IMR-90 (cell line): ENCODE measurements around the gene LRRK2. TPM values are rescaled to one million over a fixed set of nuclear protein-coding genes. Genes with fewer than 3 reads are reported as not detected.

Experiments used
- ATAC-seq: fragments of 200-7000 bp; cut with Tn5 transposase; 2 replicates; pipeline ENCODE4 v1.9.1; 2020; ENCODE audit warnings: low read depth, mild to moderate bottlenecking, moderate library complexity
- BruUV-seq: library from RNA; stranded (reverse); fragments of 400-500 nt; replicated peaks from 2 replicates; lab custom pipeline; 2021; lab: Mats Ljungman, UMichigan
- CTCF ChIA-PET: fragments of 300-600 bp; formaldehyde crosslinking; extraction: SDS; loops from one replicate; lab custom pipeline; 2021; ENCODE audit warnings: antibody characterized with exemption; lab: Yijun Ruan, JAX
- POLR2A ChIA-PET: fragments of 300-600 bp; sonication (Branson Sonifier 250); formaldehyde crosslinking; loops from one replicate; lab custom pipeline; 2022; ENCODE audit warnings: antibody characterized with exemption; ENCODE audit not compliant: unreplicated experiment; lab: Charles Lee
- DNase-seq: peaks from one replicate; pipeline ENCODE4 v3.0.0; 2013
- H2AFZ ChIP-seq: replicated peaks from 2 replicates; pipeline ENCODE3; 2013; ENCODE audit warnings: low read length, mild to moderate bottlenecking; ENCODE audit not compliant: poor library complexity
- H2AK5ac ChIP-seq: 2 replicates; pipeline ENCODE4 v1.6.1; 2013; ENCODE audit warnings: low read depth, low read length, inconsistent platforms
- H2AK9ac ChIP-seq: replicated peaks from 2 replicates; pipeline ENCODE3; 2013; ENCODE audit warnings: mild to moderate bottlenecking, low read depth, low read length, moderate library complexity; ENCODE audit not compliant: poor library complexity
- H2BK120ac ChIP-seq: 2 replicates; pipeline ENCODE4 v1.6.1; 2013; ENCODE audit warnings: low read depth, low read length, inconsistent platforms
- H2BK15ac ChIP-seq: 3 replicates; pipeline ENCODE4 v1.6.1; 2013; ENCODE audit warnings: low read depth, low read length, inconsistent platforms
- H2BK20ac ChIP-seq: 2 replicates; pipeline ENCODE4 v1.6.1; 2013; ENCODE audit warnings: low read depth, mild to moderate bottlenecking, inconsistent platforms, low read length, moderate library complexity
- H2BK5ac ChIP-seq: 2 replicates; pipeline ENCODE4 v1.6.1; 2013; ENCODE audit warnings: mild to moderate bottlenecking, low read depth, low read length, inconsistent platforms; ENCODE audit not compliant: poor library complexity, severe bottlenecking
- H3K14ac ChIP-seq: replicated peaks from 2 replicates; pipeline ENCODE4 v1.6.1; 2013; ENCODE audit warnings: low read depth, low read length, inconsistent platforms
- H3K18ac ChIP-seq: 2 replicates; pipeline ENCODE4 v1.6.1; 2013; ENCODE audit warnings: low read depth, low read length, control low read depth
- H3K23ac ChIP-seq: 2 replicates; pipeline ENCODE4 v1.6.1; 2013; ENCODE audit warnings: low read depth, low read length, inconsistent platforms
- H3K27ac ChIP-seq: 2 replicates; pipeline ENCODE4 v1.5.1; 2013; ENCODE audit warnings: mild to moderate bottlenecking, control low read depth, low read length; ENCODE audit not compliant: insufficient read depth
- H3K27me3 ChIP-seq: 2 replicates; pipeline ENCODE4 v1.6.1; 2013; ENCODE audit warnings: low read length; ENCODE audit not compliant: control insufficient read depth, insufficient read depth
- H3K36me3 ChIP-seq: 2 replicates; pipeline ENCODE4 v1.6.1; 2013; ENCODE audit warnings: low read length, mixed read lengths; ENCODE audit not compliant: control insufficient read depth, insufficient read depth
- H3K4ac ChIP-seq: 2 replicates; pipeline ENCODE4 v1.6.1; 2013; ENCODE audit warnings: low read depth, low read length, inconsistent platforms
- H3K4me1 ChIP-seq: 2 replicates; pipeline ENCODE4 v1.6.1; 2013; ENCODE audit warnings: low read length, mixed read lengths; ENCODE audit not compliant: control insufficient read depth, insufficient read depth
- H3K4me2 ChIP-seq: 2 replicates; pipeline ENCODE4 v1.6.1; 2013; ENCODE audit warnings: low read depth, mild to moderate bottlenecking, control low read depth, low read length, moderate library complexity
- H3K4me3 ChIP-seq: 2 replicates; pipeline ENCODE4 v1.5.1; 2013; ENCODE audit warnings: low read depth, mild to moderate bottlenecking, control low read depth, low read length, moderate library complexity; ENCODE audit not compliant: insufficient read depth
- H3K56ac ChIP-seq: 2 replicates; pipeline ENCODE4 v1.6.1; 2013; ENCODE audit warnings: low read length, inconsistent platforms; ENCODE audit not compliant: insufficient read depth; ENCODE audit errors: extremely low read depth
- H3K79me1 ChIP-seq, 2 experiments: 2 replicates each; pipeline ENCODE4 v1.6.1; 2013; ENCODE audit warnings: low read length in 2 of 2, inconsistent platforms in 1 of 2, low read depth in 1 of 2
- H3K9ac ChIP-seq: 2 replicates; pipeline ENCODE4 v1.6.1; 2013; ENCODE audit warnings: low read depth, low read length, control low read depth
- H3K9me1 ChIP-seq: 2 replicates; pipeline ENCODE4 v1.6.1; 2013; ENCODE audit warnings: low read length, inconsistent platforms; ENCODE audit not compliant: insufficient read depth
- H3K9me3 ChIP-seq: 2 replicates; pipeline ENCODE4 v1.6.1; 2013; ENCODE audit warnings: low read length; ENCODE audit not compliant: control insufficient read depth, insufficient read depth
- H4K20me1 ChIP-seq: 2 replicates; pipeline ENCODE4 v1.6.1; 2013; ENCODE audit warnings: low read length, inconsistent platforms; ENCODE audit not compliant: insufficient read depth
- H4K5ac ChIP-seq: 2 replicates; pipeline ENCODE4 v1.6.1; 2013; ENCODE audit warnings: mild to moderate bottlenecking, low read depth, low read length, control low read depth
- H4K8ac ChIP-seq, 2 experiments: 2 replicates each; pipeline ENCODE4 v1.6.1; 2013; ENCODE audit warnings: low read depth in 2 of 2, low read length in 2 of 2, control low read depth in 1 of 2, inconsistent platforms in 1 of 2
- H4K91ac ChIP-seq: 2 replicates; pipeline ENCODE4 v1.6.1; 2013; ENCODE audit warnings: low read depth, low read length, inconsistent platforms; ENCODE audit not compliant: insufficient read depth
- BHLHE40 ChIP-seq: fragments of 150-350 bp; IDR thresholded peaks from 2 replicates; pipeline ENCODE4 v1.6.1; 2016; ENCODE audit warnings: mild to moderate bottlenecking, low read depth, low read length
- CEBPB ChIP-seq: IDR thresholded peaks from 2 replicates; pipeline ENCODE4 v1.6.1; 2012; ENCODE audit warnings: low read depth, low read length, improper control_type of control experiment
- MAFK ChIP-seq: IDR thresholded peaks from 2 replicates; pipeline ENCODE4 v1.6.1; 2012; ENCODE audit warnings: low read depth, low read length, improper control_type of control experiment
- MXI1 ChIP-seq: IDR thresholded peaks from 2 replicates; pipeline ENCODE4 v1.6.1; 2012; ENCODE audit warnings: low read depth, mild to moderate bottlenecking, low read length, moderate library complexity, borderline replicate concordance
- WGBS, 2 experiments: methylation state at CpG; one replicate each; pipeline versions ENCODE4 v1.1.5 to v1.1.7; 2013; ENCODE audit warnings: missing lambda C conversion rate in 2 of 2; ENCODE audit not compliant: insufficient read length in 1 of 2; ENCODE audit errors: extremely low coverage in 2 of 2; 5-methylcytosine and 5-hydroxymethylcytosine counted together
- dilution Hi-C: fragments of 300-500 bp; cut with HindIII; formaldehyde crosslinking; loops from one replicate; pipeline ENCODE4 v1.14.3; 2018; ENCODE audit warnings: low sequenced_read_pairs; ENCODE audit not compliant: unreplicated experiment
- in situ Hi-C: fragments of 300-500 bp; cut with MboI; formaldehyde crosslinking; loops from 3 replicates; pipeline ENCODE4 v1.14.3; 2019; ENCODE audit warnings: low sequenced_read_pairs, inconsistent platforms, mixed read lengths
- intact Hi-C: fragments of 100-400 bp; cut with micrococcal nuclease; formaldehyde crosslinking; loops from 2 replicates; pipeline ENCODE4 v1.10.0; 2022
- polyA plus RNA-seq, 3 experiments: library from polyadenylated mRNA; depleted of rRNA; stranded (reverse); fragments of >200 nt; gene quantifications; 2 replicates each; pipeline ENCODE4 v1.2.3, GENCODE V29; 2012; ENCODE audit warnings: low replicate concordance in 1 of 3
- total RNA-seq: library from RNA; depleted of rRNA; stranded (reverse); fragments of >200 nt; gene quantifications from 2 replicates; pipeline ENCODE4 v1.2.3, GENCODE V29; 2012

LRRK2 gene
- total and polyA plus RNA-seq, 2 of the 4 experiments (the other 2 are of a cell fraction) = 0.17 to 0.54 TPM

- Histone ChIP-seq H3K4ac (no peak overlapping the region), H2BK5ac (no peak overlapping the region), H2AFZ (no peak overlapping the region), H4K91ac (no peak overlapping the region), H2BK20ac (no peak overlapping the region), H3K79me1 (no peaks in the 10 kb centered on the region), H2BK120ac (no peak overlapping the region), H3K4me2 (no peak overlapping the region), H3K9me1 (no peaks in the 10 kb centered on the region), H3K23ac (no peak overlapping the region), H2AK9ac (no peak overlapping the region), H4K8ac (no peak overlapping the region), H3K27ac (no peak overlapping the region), H2AK5ac (no peak overlapping the region), H3K4me3 (no peak overlapping the region), H3K56ac (no peak overlapping the region), H4K20me1 (no peaks in the 10 kb centered on the region), H4K5ac (no peak overlapping the region), H3K9me3 (no peaks in the 10 kb centered on the region), H3K14ac (no peak overlapping the region), H3K36me3 (no peaks in the 10 kb centered on the region), H3K4me1 (no peaks in the 10 kb centered on the region), H3K27me3 (no peaks in the 10 kb centered on the region), H3K9ac (no peak overlapping the region), H2BK15ac (no peak overlapping the region), H3K18ac (no peak overlapping the region)
- dilution Hi-C loops = no loop called here
- TF ChIP-seq CEBPB (peak; percentile 76), MXI1 (no peak), MAFK (no peak), BHLHE40 (no peak)
- ChIA-PET CTCF (no interaction called here), POLR2A (no interaction called here)
- peak; percentile 6 for DNase-seq
- no peak for ATAC-seq
- in situ Hi-C loops = no loop called here
- intact Hi-C loops = no loop called here
- no TSS peak for BruUV-seq
- WGBS, 2 experiments = no CpG with 5 or more reads among the region's 1 CpG
These were observed 8.8 kb upstream of the LRRK2 start for GRCh38 chr12:40215982-40216381.
